HCT116 (cell line): ENCODE data around the gene CHRNA5. TPM values are rescaled to one million over a fixed set of nuclear protein-coding genes. Genes with fewer than 3 reads are reported as not detected.
"Not testable (repeated sequence)": the region's sequence is repeated elsewhere in the genome, so short reads cannot be mapped to it uniquely, and the experiment has no call there.

Experiments used
- ATAC-seq: fragments of 200-7000 bp; cut with Tn5 transposase; 2 replicates; pipeline ENCODE4 v1.9.1; 2020; ENCODE audit warnings: mild to moderate bottlenecking, moderate library complexity
- BruUV-seq: library from RNA; stranded (reverse); fragments of 400-500 nt; replicated peaks from 2 replicates; lab custom pipeline; 2021; lab: Mats Ljungman, UMichigan
- CTCF ChIA-PET: fragments of 300-600 bp; sonication (Branson Sonifier 250); formaldehyde crosslinking; loops from one replicate; lab custom pipeline; 2021; ENCODE audit warnings: antibody characterized with exemption; lab: Charles Lee
- POLR2A ChIA-PET: fragments of 300-600, 350-600 bp; sonication (Branson Sonifier 250); formaldehyde crosslinking; loops from one replicate; lab custom pipeline; 2021; ENCODE audit warnings: antibody characterized with exemption; lab: Charles Lee
- RAD21 ChIA-PET, 2 experiments: fragments of 300-600 bp; sonication (Branson Sonifier 250); formaldehyde crosslinking; loops; one replicate each; lab custom pipeline; 2023; ENCODE audit warnings: low total read pairs in 2 of 2; ENCODE audit not compliant: uncharacterized antibody in 2 of 2, unreplicated experiment in 2 of 2, low non-redundant PET in 1 of 2; lab: Charles Lee
- DNase-seq: peaks from one replicate; pipeline ENCODE4 v3.0.0-alpha.2; 2010; ENCODE audit warnings: low read depth, low spot score
- H2AFZ ChIP-seq: fragments of 200-600 bp; shearing (Covaris generic), sonication (generic); 2 replicates; pipeline ENCODE4 v1.6.1; 2017; ENCODE audit warnings: low read depth, mixed run types, mixed read lengths, antibody characterized with exemption, low read length; ENCODE audit not compliant: poor library complexity, severe bottlenecking
- H3K27ac ChIP-seq: 2 replicates; pipeline ENCODE4 v1.5.1; 2012; ENCODE audit warnings: low read depth, low read length
- H3K27me3 ChIP-seq: fragments of 200-600 bp; sonication (generic); 2 replicates; pipeline ENCODE4 v1.6.1; 2016; ENCODE audit warnings: mixed run types, low read length, mixed read lengths; ENCODE audit not compliant: insufficient read depth
- H3K36me3 ChIP-seq, 2 experiments: fragments of 200-500 bp in 1 of 2; fragments of 200-600 bp in 1 of 2; sonication (Bioruptor generic) in 1 of 2; sonication (generic) in 1 of 2; 2 replicates each; pipeline versions ENCODE4 v1.5.1 to v1.6.1; 2014 to 2016; ENCODE audit warnings: low read length in 2 of 2, inconsistent platforms in 1 of 2, mixed read lengths in 1 of 2, mixed run types in 1 of 2; ENCODE audit not compliant: insufficient read depth in 2 of 2, control insufficient read depth in 1 of 2
- H3K4me1 ChIP-seq, 2 experiments: fragments of 200-600 bp in 1 of 2; sonication (generic) in 1 of 2; 2 replicates each; pipeline versions ENCODE4 v1.5.1 to v1.6.1; 2012 to 2017; ENCODE audit warnings: low read length in 2 of 2, inconsistent platforms in 1 of 2, mild to moderate bottlenecking in 1 of 2, mixed read lengths in 1 of 2, mixed run types in 1 of 2, moderate library complexity in 1 of 2; ENCODE audit not compliant: insufficient read depth in 2 of 2, control insufficient read depth in 1 of 2
- H3K4me2 ChIP-seq: fragments of 200-600 bp; sonication (generic); 2 replicates; pipeline ENCODE4 v1.6.1; 2017; ENCODE audit warnings: mixed run types, low read length, mixed read lengths
- H3K4me3 ChIP-seq, 2 experiments: fragments of 200-600 bp in 1 of 2; sonication (generic) in 1 of 2; replicated peaks in 1 of 2; 2 replicates each; pipeline ENCODE4 v1.5.1; 2011 to 2016; ENCODE audit warnings: low read length in 2 of 2, control low read depth in 1 of 2, low read depth in 1 of 2, mild to moderate bottlenecking in 1 of 2, mixed read lengths in 1 of 2, mixed run types in 1 of 2
- H3K79me2 ChIP-seq: fragments of 200-600 bp; sonication (generic); 2 replicates; pipeline ENCODE4 v1.6.1; 2017; ENCODE audit warnings: mild to moderate bottlenecking, mixed run types, low read length, moderate library complexity, mixed read lengths; ENCODE audit not compliant: insufficient read depth
- H3K9ac ChIP-seq: fragments of 200-600 bp; sonication (generic); 2 replicates; pipeline ENCODE4 v1.6.1; 2016; ENCODE audit warnings: low read length, mixed read lengths
- H3K9me2 ChIP-seq: fragments of 200-600 bp; sonication (generic), shearing (Covaris generic); 2 replicates; pipeline ENCODE4 v1.6.1; 2017; ENCODE audit warnings: mixed run types, mild to moderate bottlenecking, moderate library complexity; ENCODE audit not compliant: insufficient read depth
- H3K9me3 ChIP-seq, 2 experiments: fragments of 200-500 bp in 1 of 2; fragments of 200-600 bp in 1 of 2; sonication (Bioruptor generic) in 1 of 2; sonication (generic) in 1 of 2; 2 replicates each; pipeline ENCODE4 v1.6.1; 2014 to 2017; ENCODE audit warnings: low read length in 2 of 2, mixed read lengths in 2 of 2, inconsistent platforms in 1 of 2, low read depth in 1 of 2, mild to moderate bottlenecking in 1 of 2, mixed run types in 1 of 2, moderate library complexity in 1 of 2; ENCODE audit not compliant: control insufficient read depth in 1 of 2, insufficient read depth in 1 of 2
- H4K20me1 ChIP-seq: fragments of 200-600 bp; sonication (generic), shearing (Covaris generic); 2 replicates; pipeline ENCODE4 v1.6.1; 2017; ENCODE audit warnings: mixed run types, mild to moderate bottlenecking, moderate library complexity; ENCODE audit not compliant: insufficient read depth
- FOSL1 ChIP-seq: IDR thresholded peaks from 2 replicates; pipeline ENCODE4 v1.6.1; 2012; ENCODE audit warnings: low read depth
- REST ChIP-seq: IDR thresholded peaks from 2 replicates; pipeline ENCODE4 v1.6.1; 2012; ENCODE audit warnings: low read depth
- SRF ChIP-seq: IDR thresholded peaks from 2 replicates; pipeline ENCODE4 v1.6.1; 2012; ENCODE audit warnings: low read depth
- intact Hi-C: fragments of 100-400 bp; cut with micrococcal nuclease; formaldehyde crosslinking; loops from 2 replicates; pipeline ENCODE4 v1.10.0; 2022
- total RNA-seq: library from RNA; stranded (reverse); gene quantifications from one replicate; pipeline ENCODE4 v1.2.1, GENCODE V29; 2021; ENCODE audit not compliant: unreplicated experiment
- TF ChIP-seq, protein P1 (sequence below): IDR thresholded peaks from 2 replicates; pipeline ENCODE4 v1.6.1; 2011; ENCODE audit warnings: mild to moderate bottlenecking, low read length, moderate library complexity; ENCODE audit not compliant: insufficient replicate concordance; ENCODE audit errors: extremely low read depth

CHRNA5 gene
- total RNA-seq, 1 experiment from 2014 or later, result 25.2 TPM

- BruUV-seq, result no TSS peak
- no peaks in the 10 kb centered on the region; a peak in 1 of 4 replicates for H3K36me3 ChIP-seq
- no peaks in the 10 kb centered on the region for H3K79me2 ChIP-seq
- DNase-seq (no peak), ATAC-seq (no peak)
- H3K4me3 ChIP-seq, result no peak overlapping the region
- no peaks in the 10 kb centered on the region for H3K9me2 ChIP-seq
- H3K4me1 ChIP-seq, result no peaks in the 10 kb centered on the region
- H3K9me3 ChIP-seq, result no peaks in the 10 kb centered on the region
- no peaks in the 10 kb centered on the region for H3K27me3 ChIP-seq
- H2AFZ ChIP-seq, result no peak overlapping the region
- POLR2A ChIA-PET, result no interaction called here
- RAD21 ChIA-PET, result interaction anchor here in 1 of 2 experiments (1.1 kb wide), 1 partner anchor 103 kb away, joined by 3 read pairs; no protein-coding TSS in a partner anchor
- CTCF ChIA-PET, result no interaction called here
- TF ChIP-seq SRF (no peak), FOSL1 (no peak), REST (no peak)
- TF ChIP-seq, protein P1, sequence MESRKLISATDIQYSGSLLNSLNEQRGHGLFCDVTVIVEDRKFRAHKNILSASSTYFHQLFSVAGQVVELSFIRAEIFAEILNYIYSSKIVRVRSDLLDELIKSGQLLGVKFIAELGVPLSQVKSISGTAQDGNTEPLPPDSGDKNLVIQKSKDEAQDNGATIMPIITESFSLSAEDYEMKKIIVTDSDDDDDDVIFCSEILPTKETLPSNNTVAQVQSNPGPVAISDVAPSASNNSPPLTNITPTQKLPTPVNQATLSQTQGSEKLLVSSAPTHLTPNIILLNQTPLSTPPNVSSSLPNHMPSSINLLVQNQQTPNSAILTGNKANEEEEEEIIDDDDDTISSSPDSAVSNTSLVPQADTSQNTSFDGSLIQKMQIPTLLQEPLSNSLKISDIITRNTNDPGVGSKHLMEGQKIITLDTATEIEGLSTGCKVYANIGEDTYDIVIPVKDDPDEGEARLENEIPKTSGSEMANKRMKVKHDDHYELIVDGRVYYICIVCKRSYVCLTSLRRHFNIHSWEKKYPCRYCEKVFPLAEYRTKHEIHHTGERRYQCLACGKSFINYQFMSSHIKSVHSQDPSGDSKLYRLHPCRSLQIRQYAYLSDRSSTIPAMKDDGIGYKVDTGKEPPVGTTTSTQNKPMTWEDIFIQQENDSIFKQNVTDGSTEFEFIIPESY, result no peak
- H3K27ac ChIP-seq, result no peak overlapping the region
- H4K20me1 ChIP-seq, result no peaks in the 10 kb centered on the region
- intact Hi-C loops, result no loop called here
- no peak overlapping the region for H3K9ac ChIP-seq
- no peak overlapping the region for H3K4me2 ChIP-seq
Observed at GRCh38 chr15:78605680-78606079, 40.4 kb downstream of the CHRNA5 start.

- CTCF ChIA-PET, H3K4me3 ChIP-seq, H3K4me1 ChIP-seq, BruUV-seq, H3K27me3 ChIP-seq, H3K9ac ChIP-seq, H3K9me2 ChIP-seq, RAD21 ChIA-PET, intact Hi-C loops, ATAC-seq, POLR2A ChIA-PET, DNase-seq, H3K27ac ChIP-seq, H3K4me2 ChIP-seq, H4K20me1 ChIP-seq, H3K9me3 ChIP-seq, H3K36me3 ChIP-seq, H2AFZ ChIP-seq, H3K79me2 ChIP-seq: not testable (repeated sequence)
Observed at GRCh38 chr15:78609551-78609950, 44.2 kb downstream of the CHRNA5 start.
